Mononuclear cell (primary cell): ENCODE measurements around the gene ST3GAL4. TPM values are rescaled to one million over a fixed set of nuclear protein-coding genes. Genes with fewer than 3 reads are reported as not detected.

Experiments
- H3K27me3 ChIP-seq: 2 replicates; pipeline ENCODE4 v1.6.0; 2011; ENCODE audit warnings: low read length, control low read depth; ENCODE audit not compliant: insufficient read depth
- H3K4me1 ChIP-seq: 2 replicates; pipeline ENCODE4 v1.5.1; 2011; ENCODE audit warnings: mild to moderate bottlenecking, low read length, control low read depth; ENCODE audit not compliant: insufficient read depth
- H3K4me3 ChIP-seq: 2 replicates; pipeline ENCODE4 v1.5.1; 2011; ENCODE audit warnings: mild to moderate bottlenecking, low read length, moderate library complexity
- H3K9me3 ChIP-seq: 2 replicates; pipeline ENCODE4 v1.5.1; 2011; ENCODE audit warnings: low read depth, mild to moderate bottlenecking, control low read depth, low read length
- total RNA-seq: library from RNA; depleted of rRNA; stranded (reverse); fragments of >200 nt; gene quantifications from one replicate; pipeline ENCODE4 v1.2.3, GENCODE V29; 2012

The ST3GAL4 gene
- total RNA-seq, 1 donor: 8.2 TPM

- no peaks in the 10 kb centered on the region for H3K4me1 ChIP-seq
- no peaks in the 10 kb centered on the region for H3K27me3 ChIP-seq
- no peak overlapping the region for H3K4me3 ChIP-seq
- no peaks in the 10 kb centered on the region for H3K9me3 ChIP-seq
Observed at GRCh38 chr11:126407101-126407521, 51.6 kb downstream of the ST3GAL4 start.

DNA sequence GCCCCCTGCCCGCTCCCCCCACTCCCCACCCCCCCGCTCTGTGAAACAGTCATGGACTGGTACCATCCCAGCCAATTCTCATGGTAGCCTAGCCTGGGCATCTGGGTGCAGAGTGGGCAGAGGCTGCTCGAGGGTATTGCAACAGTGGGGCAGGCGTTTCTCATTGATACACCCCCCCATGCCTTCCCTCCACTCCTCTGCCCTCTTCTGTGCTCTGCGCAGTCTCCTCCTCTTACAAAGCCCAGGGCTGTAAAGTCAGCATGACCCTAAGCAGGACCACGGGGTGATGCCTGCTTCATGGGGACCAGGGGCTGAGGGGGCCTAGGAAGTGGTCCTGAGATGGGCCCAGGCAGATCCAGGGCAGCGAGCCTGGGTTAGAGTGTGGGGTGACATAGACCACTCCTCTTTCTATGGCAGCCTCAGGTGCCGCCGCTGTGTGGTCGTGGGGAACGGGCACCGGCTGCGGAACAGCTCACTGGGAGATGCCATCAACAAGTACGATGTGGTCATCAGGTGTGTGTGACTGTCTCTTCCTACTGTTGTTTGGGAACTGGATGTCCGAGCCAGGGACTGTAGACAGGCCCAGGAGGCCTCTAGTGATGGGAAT is 52.3 kb downstream of the ST3GAL4 start:
- H3K9me3 ChIP-seq: no peaks in the 10 kb centered on the region
- no peaks in the 10 kb centered on the region for H3K27me3 ChIP-seq
- no peaks in the 10 kb centered on the region for H3K4me1 ChIP-seq
- no peak overlapping the region for H3K4me3 ChIP-seq

GRCh38 chr11:126408496-126408895 is 53.0 kb downstream of the ST3GAL4 start:
- H3K9me3 ChIP-seq: no peaks in the 10 kb centered on the region
- no peaks in the 10 kb centered on the region for H3K27me3 ChIP-seq
- no peaks in the 10 kb centered on the region for H3K4me1 ChIP-seq
- no peak overlapping the region for H3K4me3 ChIP-seq

GRCh38 chr11:126408901-126409619 is 53.6 kb downstream of the ST3GAL4 start:
- Histone ChIP-seq H3K4me1 (no peaks in the 10 kb centered on the region), H3K4me3 (no peak overlapping the region), H3K9me3 (no peaks in the 10 kb centered on the region), H3K27me3 (no peaks in the 10 kb centered on the region)

GRCh38 chr11:126409620-126409985 is 54.1 kb downstream of the ST3GAL4 start:
- H3K4me1 ChIP-seq: no peaks in the 10 kb centered on the region
- no peak overlapping the region for H3K4me3 ChIP-seq
- no peaks in the 10 kb centered on the region for H3K9me3 ChIP-seq

DNA sequence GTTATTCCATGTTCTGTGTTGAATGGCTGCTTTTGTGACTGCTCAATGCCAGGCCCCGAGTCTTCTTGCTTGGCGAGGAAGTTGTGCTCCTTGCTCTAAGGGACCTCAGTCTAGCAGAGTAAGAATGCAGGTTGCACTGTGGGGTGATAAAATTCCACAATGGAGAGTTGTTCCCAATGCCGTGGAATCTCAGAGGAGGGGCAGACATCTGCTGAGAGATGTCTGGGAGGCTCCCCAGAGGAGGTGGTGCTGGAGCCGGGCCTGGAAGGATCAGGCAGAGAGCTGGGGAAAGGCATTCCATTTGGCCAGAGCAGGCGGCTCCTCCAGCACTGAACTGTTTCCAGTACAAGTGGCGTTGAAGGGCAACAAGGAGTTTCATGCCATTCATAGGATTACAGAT is 55.2 kb downstream of the ST3GAL4 start:
- no peaks in the 10 kb centered on the region for H3K27me3 ChIP-seq
- H3K9me3 ChIP-seq: no peaks in the 10 kb centered on the region
- H3K4me1 ChIP-seq: peaks cover under 1% of the 10 kb centered on the region
- no peak overlapping the region for H3K4me3 ChIP-seq

More at GRCh38 chr11:126409620-126409985, 54.1 kb downstream of the ST3GAL4 start:
- no peaks in the 10 kb centered on the region for H3K27me3 ChIP-seq

GRCh38 chr11:126411971-126412381 is 56.5 kb downstream of the ST3GAL4 start:
- H3K27me3 ChIP-seq: no peaks in the 10 kb centered on the region
- H3K9me3 ChIP-seq: no peaks in the 10 kb centered on the region
- peaks cover 12% of the 10 kb centered on the region for H3K4me1 ChIP-seq
- H3K4me3 ChIP-seq: no peak overlapping the region

DNA sequence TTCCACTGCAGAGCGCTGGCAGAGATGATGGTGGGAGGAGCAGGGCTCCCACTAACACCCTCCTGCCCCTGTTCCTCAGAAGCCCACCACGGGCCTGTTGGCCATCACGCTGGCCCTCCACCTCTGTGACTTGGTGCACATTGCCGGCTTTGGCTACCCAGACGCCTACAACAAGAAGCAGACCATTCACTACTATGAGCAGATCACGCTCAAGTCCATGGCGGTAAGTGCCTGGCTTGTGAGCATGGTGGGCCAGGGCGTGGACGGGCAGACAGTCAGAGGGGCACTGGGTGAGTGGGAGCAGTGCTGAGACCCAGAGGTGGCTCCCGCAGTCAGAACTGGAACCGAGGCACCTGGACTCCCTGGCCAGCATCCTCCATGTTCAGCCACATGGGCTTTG is 57.9 kb downstream of the ST3GAL4 start:
- Histone ChIP-seq H3K9me3 (no peaks in the 10 kb centered on the region), H3K27me3 (no peaks in the 10 kb centered on the region), H3K4me3 (no peak overlapping the region), H3K4me1 (peaks cover 12% of the 10 kb centered on the region)

GRCh38 chr11:126413843-126414405 is 58.4 kb downstream of the ST3GAL4 start:
- Histone ChIP-seq H3K4me3 (no peak overlapping the region), H3K4me1 (peaks cover 12% of the 10 kb centered on the region), H3K9me3 (no peaks in the 10 kb centered on the region), H3K27me3 (no peaks in the 10 kb centered on the region)

DNA sequence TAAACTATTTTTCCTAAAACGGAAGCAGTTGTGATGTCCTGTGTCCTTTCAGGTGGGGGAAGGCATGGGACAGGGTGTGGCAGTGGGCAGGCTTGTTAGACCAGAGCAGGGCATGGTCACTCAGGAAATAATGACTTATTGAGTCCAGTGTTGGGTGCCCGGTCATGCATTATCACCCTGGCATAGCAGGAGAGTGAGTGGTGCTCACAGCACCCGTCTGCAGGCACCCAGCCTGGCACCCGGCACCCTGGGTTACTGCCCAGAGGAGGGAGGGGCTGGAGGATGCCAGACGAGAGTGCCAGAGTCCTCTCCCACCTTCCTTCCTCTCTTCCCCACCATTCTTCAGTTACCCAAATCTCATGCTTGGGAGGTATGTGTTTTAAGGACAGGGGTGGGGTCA is 59.1 kb downstream of the ST3GAL4 start:
- H3K4me3 ChIP-seq: no peak overlapping the region
- H3K4me1 ChIP-seq: peaks cover 12% of the 10 kb centered on the region
- no peaks in the 10 kb centered on the region for H3K27me3 ChIP-seq
- no peaks in the 10 kb centered on the region for H3K9me3 ChIP-seq

GRCh38 chr11:126415128-126415527 is 59.6 kb downstream of the ST3GAL4 start:
- Histone ChIP-seq H3K27me3 (no peaks in the 10 kb centered on the region), H3K9me3 (no peaks in the 10 kb centered on the region), H3K4me3 (no peak overlapping the region), H3K4me1 (peaks cover 17% of the 10 kb centered on the region)

- H3K9me3 ChIP-seq: no peaks in the 10 kb centered on the region
- peaks cover 22% of the 10 kb centered on the region for H3K4me1 ChIP-seq
- H3K27me3 ChIP-seq: no peaks in the 10 kb centered on the region
- no peak overlapping the region for H3K4me3 ChIP-seq
Observed at GRCh38 chr11:126415669-126416420, 60.4 kb downstream of the ST3GAL4 start.

DNA sequence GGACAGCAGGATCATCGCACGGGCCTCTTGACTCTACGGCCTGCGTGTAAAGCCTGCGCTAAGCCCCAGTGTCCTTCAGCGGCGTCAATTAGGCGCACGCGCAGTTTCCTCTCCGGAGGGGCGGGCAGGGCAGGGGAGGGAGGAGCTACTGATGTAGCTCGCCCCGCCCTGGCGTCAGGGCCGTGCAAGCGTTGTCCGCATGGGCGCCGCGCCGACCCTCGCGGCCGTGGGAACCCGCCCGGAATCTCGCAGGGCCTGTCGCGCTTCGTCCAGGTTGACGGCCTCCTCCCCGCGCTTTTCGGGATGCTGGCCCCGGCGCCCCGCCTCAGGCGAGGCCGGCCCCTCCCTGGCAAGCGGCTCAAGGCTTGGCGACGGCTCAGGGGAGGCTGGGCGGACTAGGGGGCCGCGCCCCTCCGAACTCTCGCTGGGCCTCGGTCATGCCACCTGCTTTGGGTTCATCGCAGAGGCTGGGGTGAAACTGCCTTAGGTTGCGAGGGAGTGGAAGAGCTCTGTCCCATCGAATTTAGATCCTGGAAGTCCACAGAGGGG is 61.1 kb downstream of the ST3GAL4 start:
- H3K27me3 ChIP-seq: no peaks in the 10 kb centered on the region
- H3K4me3 ChIP-seq: peak overlapping the region; percentile 34
- H3K9me3 ChIP-seq: no peaks in the 10 kb centered on the region
- peaks cover 28% of the 10 kb centered on the region for H3K4me1 ChIP-seq

- peaks cover 28% of the 10 kb centered on the region for H3K4me1 ChIP-seq
- H3K4me3 ChIP-seq: no peak overlapping the region
- H3K27me3 ChIP-seq: no peaks in the 10 kb centered on the region
- H3K9me3 ChIP-seq: no peaks in the 10 kb centered on the region
Observed at GRCh38 chr11:126417091-126417862, 61.8 kb downstream of the ST3GAL4 start.
